ENCODE results near the gene PRDX5. TPM values are rescaled to one million over a fixed set of nuclear protein-coding genes. Genes with fewer than 3 reads are reported as not detected.

The PRDX5 gene
- total RNA-seq, 1 experiment from 2014 or later: 255 TPM

DNA sequence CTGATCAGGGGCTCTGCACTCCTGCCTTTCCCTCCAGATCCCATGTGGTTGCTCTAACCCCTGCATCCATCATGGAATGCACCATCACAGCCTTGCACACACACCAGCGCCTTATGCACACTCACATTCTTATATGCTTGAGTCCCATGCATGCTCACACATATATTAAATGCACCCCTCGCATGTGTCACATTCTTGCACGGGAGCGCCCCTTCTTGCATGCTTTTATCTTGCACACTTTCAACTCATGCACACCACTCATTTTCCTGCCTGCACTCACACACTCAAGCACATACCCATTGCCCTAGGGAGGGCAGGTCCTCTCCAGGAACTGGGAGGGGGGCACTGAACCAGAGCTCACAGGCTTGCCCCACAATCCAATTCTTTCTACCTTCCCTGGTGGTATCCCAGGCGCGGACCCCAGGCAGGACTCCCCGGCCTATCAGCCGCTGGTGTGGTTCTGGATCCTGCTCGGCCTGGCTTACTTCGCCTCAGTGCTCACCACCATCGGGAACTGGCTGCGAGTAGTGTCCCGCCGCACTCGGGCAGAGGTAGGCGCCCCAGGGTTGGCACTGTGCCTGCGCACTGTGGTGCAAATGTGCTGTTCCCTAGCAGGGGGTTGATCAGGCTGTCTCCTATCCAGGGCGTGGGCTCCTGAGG is 20.1 kb upstream of the PRDX5 start (continued):
- TF ChIP-seq, protein P1, sequence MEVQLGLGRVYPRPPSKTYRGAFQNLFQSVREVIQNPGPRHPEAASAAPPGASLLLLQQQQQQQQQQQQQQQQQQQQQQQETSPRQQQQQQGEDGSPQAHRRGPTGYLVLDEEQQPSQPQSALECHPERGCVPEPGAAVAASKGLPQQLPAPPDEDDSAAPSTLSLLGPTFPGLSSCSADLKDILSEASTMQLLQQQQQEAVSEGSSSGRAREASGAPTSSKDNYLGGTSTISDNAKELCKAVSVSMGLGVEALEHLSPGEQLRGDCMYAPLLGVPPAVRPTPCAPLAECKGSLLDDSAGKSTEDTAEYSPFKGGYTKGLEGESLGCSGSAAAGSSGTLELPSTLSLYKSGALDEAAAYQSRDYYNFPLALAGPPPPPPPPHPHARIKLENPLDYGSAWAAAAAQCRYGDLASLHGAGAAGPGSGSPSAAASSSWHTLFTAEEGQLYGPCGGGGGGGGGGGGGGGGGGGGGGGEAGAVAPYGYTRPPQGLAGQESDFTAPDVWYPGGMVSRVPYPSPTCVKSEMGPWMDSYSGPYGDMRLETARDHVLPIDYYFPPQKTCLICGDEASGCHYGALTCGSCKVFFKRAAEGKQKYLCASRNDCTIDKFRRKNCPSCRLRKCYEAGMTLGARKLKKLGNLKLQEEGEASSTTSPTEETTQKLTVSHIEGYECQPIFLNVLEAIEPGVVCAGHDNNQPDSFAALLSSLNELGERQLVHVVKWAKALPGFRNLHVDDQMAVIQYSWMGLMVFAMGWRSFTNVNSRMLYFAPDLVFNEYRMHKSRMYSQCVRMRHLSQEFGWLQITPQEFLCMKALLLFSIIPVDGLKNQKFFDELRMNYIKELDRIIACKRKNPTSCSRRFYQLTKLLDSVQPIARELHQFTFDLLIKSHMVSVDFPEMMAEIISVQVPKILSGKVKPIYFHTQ (CRISPR knock-in tag; IDR thresholded peaks at IDR 0.05): no peak
- TF ChIP-seq GTF2I (CRISPR knock-in tag; conservative IDR thresholded peaks at IDR 0.05) (no peak), HMGA2 (CRISPR knock-in tag; IDR thresholded peaks at IDR 0.05) (no peak), TEAD1 (CRISPR knock-in tag; IDR thresholded peaks at IDR 0.05) (no peak), FOXJ3 (CRISPR knock-in tag; IDR thresholded peaks at IDR 0.05; ENCODE audit: borderline replicate concordance) (no peak), KAT7 (CRISPR knock-in tag; IDR thresholded peaks at IDR 0.05; ENCODE audit: borderline replicate concordance) (no peak), STAT6 (CRISPR knock-in tag; conservative IDR thresholded peaks at IDR 0.05; ENCODE audit: low read depth) (no peak), JAZF1 (CRISPR knock-in tag; IDR thresholded peaks at IDR 0.05) (no peak), RORB (CRISPR knock-in tag; IDR thresholded peaks at IDR 0.05) (no peak)
- TF ChIP-seq, protein P2, sequence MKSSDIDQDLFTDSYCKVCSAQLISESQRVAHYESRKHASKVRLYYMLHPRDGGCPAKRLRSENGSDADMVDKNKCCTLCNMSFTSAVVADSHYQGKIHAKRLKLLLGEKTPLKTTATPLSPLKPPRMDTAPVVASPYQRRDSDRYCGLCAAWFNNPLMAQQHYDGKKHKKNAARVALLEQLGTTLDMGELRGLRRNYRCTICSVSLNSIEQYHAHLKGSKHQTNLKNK (CRISPR knock-in tag; IDR thresholded peaks at IDR 0.05): no peak

DNA sequence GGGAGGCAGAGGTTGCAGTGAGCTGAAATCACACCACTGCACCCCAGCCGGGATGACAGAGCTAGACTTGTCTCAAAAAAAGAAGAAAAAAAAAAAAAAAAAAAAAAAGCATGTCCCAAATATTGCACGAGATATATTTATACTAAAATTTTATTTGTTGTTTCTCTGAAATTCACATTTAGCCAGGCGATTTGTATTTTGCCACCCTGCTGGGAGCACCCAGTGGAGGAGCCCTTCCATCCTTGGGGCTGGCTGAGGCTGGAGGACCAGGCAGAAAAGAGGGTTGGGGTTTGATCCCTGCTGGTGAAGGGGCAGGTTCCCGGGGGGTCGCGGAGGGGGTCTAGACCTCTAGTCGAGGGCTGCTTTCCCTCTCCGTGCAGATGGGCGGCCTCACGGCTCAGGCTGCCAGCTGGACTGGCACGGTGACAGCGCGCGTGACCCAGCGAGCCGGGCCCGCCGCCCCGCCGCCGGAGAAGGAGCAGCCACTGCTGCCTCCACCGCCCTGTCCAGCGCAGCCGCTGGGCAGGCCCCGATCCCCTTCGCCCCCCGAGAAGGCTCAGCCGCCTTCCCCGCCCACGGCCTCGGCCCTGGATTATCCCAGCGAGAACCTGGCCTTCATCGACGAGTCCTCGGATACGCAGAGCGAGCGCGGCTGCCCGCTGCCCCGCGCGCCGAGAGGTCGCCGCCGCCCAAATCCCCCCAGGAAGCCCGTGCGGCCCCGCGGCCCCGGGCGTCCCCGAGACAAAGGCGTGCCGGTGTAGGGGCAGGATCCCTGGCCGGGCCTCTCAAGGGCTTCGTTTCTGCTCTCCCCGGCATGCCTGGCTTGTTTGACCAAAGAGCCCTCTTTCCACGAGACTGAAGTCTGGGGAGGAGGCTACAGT is 18.7 kb upstream of the PRDX5 start:
- CTCF ChIA-PET: interaction anchor here (0.6 to 1.3 kb wide), 4 partner anchors 28 to 379 kb away, joined by 3 to 7 read pairs (median 5); no protein-coding TSS in a partner anchor
- no peaks in the 10 kb centered on the region for H3K36me3 Mint-ChIP-seq
- no peak overlapping the region for H3K27ac Mint-ChIP-seq
- peaks cover 17% of the 10 kb centered on the region for H3K4me1 Mint-ChIP-seq
- H3K27me3 Mint-ChIP-seq (ENCODE audit: low read depth): peaks cover 78% of the 10 kb centered on the region
- H3K9me3 Mint-ChIP-seq: no peaks in the 10 kb centered on the region
- POLR2A ChIA-PET: no interaction called here
- DNase-seq (ENCODE audit: low spot score) (peak; percentile 33), ATAC-seq (no peak)
- H3K4me3 Mint-ChIP-seq: peak overlapping the region; percentile 82
- TF ChIP-seq, protein P3, sequence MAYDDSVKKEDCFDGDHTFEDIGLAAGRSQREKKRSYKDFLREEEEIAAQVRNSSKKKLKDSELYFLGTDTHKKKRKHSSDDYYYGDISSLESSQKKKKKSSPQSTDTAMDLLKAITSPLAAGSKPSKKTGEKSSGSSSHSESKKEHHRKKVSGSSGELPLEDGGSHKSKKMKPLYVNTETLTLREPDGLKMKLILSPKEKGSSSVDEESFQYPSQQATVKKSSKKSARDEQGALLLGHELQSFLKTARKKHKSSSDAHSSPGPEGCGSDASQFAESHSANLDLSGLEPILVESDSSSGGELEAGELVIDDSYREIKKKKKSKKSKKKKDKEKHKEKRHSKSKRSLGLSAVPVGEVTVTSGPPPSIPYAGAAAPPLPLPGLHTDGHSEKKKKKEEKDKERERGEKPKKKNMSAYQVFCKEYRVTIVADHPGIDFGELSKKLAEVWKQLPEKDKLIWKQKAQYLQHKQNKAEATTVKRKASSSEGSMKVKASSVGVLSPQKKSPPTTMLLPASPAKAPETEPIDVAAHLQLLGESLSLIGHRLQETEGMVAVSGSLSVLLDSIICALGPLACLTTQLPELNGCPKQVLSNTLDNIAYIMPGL (CRISPR knock-in tag; IDR thresholded peaks at IDR 0.05): 0 out of 2 replicates have a peak, but pooled peaks have one; percentile 23
- TF ChIP-seq JUN (CRISPR knock-in tag; IDR thresholded peaks at IDR 0.05) (no peak), ZNF219 (CRISPR knock-in tag; IDR thresholded peaks at IDR 0.05; ENCODE audit: borderline replicate concordance) (no peak), ZNF416 (CRISPR knock-in tag; IDR thresholded peaks at IDR 0.05) (no peak), E2F5 (CRISPR knock-in tag; IDR thresholded peaks at IDR 0.05) (no peak), CREB1 (CRISPR knock-in tag; IDR thresholded peaks at IDR 0.05) (no peak), NR2C2 (CRISPR knock-in tag; IDR thresholded peaks at IDR 0.05) (no peak), ZNF396 (CRISPR knock-in tag; IDR thresholded peaks at IDR 0.05; ENCODE audit: borderline replicate concordance) (no peak), E2F4 (CRISPR knock-in tag; IDR thresholded peaks at IDR 0.05; ENCODE audit: borderline replicate concordance, low read depth) (0 out of 2 replicates have a peak, but pooled peaks have one; percentile 23), CTCF (IDR thresholded peaks at IDR 0.05) (no peak), CDX4 (CRISPR knock-in tag; IDR thresholded peaks at IDR 0.05; ENCODE audit: borderline replicate concordance) (no peak), TEAD4 (CRISPR knock-in tag; IDR thresholded peaks at IDR 0.05) (no peak)
